Neural crest cell (in vitro differentiated cells): ENCODE data around the gene CD70. TPM values are rescaled to one million over a fixed set of nuclear protein-coding genes. Genes with fewer than 3 reads are reported as not detected.
A peak's percentile ranks its signal among the peaks of the same experiment; 100 is the strongest.
"Not testable (repeated sequence)": the region's sequence is repeated elsewhere in the genome, so short reads cannot be mapped to it uniquely, and the experiment has no call there.

Experiments
- DNase-seq: peaks from one replicate; pipeline ENCODE4 v3.0.0; 2021; ENCODE audit warnings: low read depth, mixed read lengths, low spot score
- H3K27ac Mint-ChIP-seq: one replicate; pipeline ENCODE4 v1.8.0; 2021; ENCODE audit warnings: mild to moderate bottlenecking, mixed read lengths; ENCODE audit not compliant: unreplicated experiment
- H3K27me3 Mint-ChIP-seq: 2 replicates; pipeline ENCODE4 v1.8.0; 2021; ENCODE audit warnings: low read depth, mild to moderate bottlenecking, mixed read lengths
- H3K36me3 Mint-ChIP-seq: 2 replicates; pipeline ENCODE4 v1.8.0; 2021; ENCODE audit warnings: low read depth, mild to moderate bottlenecking, mixed read lengths
- H3K4me1 Mint-ChIP-seq: 2 replicates; pipeline ENCODE4 v1.8.0; 2021; ENCODE audit warnings: mixed read lengths
- H3K4me3 Mint-ChIP-seq: one replicate; pipeline ENCODE4 v1.8.0; 2021; ENCODE audit warnings: mild to moderate bottlenecking, mixed read lengths
- H3K9me3 Mint-ChIP-seq: 2 replicates; pipeline ENCODE4 v1.8.0; 2021; ENCODE audit warnings: mixed read lengths
- total RNA-seq: library from RNA; stranded (reverse); gene quantifications from 2 replicates; pipeline ENCODE4 v1.2.1, GENCODE V29; 2021
- TF ChIP-seq, protein P1 (sequence below): fragments of 200-600 bp; sonication (generic); conservative IDR thresholded peaks from 2 replicates; pipeline ENCODE4 v1.5.0; 2021; ENCODE audit warnings: antibody characterized with exemption, mild to moderate bottlenecking

CD70 gene
- total RNA-seq, 1 donor from 2014 or later, result not detected

- Mint-ChIP-seq H3K27ac (no peak overlapping the region), H3K4me3 (no peak overlapping the region), H3K9me3 (peaks cover 5% of the 10 kb centered on the region), H3K36me3 (peaks cover 2% of the 10 kb centered on the region), H3K27me3 (peaks cover 54% of the 10 kb centered on the region), H3K4me1 (peaks cover 5% of the 10 kb centered on the region)
- TF ChIP-seq, protein P1, sequence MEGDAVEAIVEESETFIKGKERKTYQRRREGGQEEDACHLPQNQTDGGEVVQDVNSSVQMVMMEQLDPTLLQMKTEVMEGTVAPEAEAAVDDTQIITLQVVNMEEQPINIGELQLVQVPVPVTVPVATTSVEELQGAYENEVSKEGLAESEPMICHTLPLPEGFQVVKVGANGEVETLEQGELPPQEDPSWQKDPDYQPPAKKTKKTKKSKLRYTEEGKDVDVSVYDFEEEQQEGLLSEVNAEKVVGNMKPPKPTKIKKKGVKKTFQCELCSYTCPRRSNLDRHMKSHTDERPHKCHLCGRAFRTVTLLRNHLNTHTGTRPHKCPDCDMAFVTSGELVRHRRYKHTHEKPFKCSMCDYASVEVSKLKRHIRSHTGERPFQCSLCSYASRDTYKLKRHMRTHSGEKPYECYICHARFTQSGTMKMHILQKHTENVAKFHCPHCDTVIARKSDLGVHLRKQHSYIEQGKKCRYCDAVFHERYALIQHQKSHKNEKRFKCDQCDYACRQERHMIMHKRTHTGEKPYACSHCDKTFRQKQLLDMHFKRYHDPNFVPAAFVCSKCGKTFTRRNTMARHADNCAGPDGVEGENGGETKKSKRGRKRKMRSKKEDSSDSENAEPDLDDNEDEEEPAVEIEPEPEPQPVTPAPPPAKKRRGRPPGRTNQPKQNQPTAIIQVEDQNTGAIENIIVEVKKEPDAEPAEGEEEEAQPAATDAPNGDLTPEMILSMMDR, result no peak
- DNase-seq, result no peak
Observed at GRCh38 chr19:6599866-6600454, 9.0 kb upstream of the CD70 start.

DNA sequence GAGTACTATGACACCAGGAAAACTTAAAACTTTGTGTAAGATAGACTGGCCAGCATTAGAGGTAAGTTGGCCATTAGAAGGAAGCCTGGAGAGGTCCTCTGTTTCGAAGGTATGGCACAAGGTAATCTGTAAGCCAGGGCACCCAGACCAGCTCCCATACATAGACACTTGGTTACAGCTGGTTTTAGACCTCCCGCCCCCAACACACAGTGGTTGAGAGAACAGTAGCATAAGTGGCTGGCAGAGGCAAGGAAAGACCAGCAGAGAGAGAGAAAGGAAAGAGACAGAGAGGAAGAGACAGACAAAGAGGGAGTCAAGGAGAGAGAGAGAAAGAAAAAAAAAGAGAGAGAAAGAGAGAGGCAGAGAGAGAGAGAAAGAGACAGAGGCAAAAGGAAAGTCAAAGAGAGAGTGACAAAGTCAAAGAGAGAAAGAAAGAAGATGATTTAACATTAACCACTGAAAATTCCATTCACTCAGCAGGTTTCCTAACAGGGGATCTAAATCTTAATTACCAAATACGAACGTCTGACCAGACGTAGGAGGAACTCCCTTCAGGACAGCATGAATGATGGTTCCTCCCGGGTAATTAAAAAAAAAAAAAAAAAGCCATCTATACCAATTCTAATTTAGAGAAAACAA lies 7.4 kb upstream of the CD70 start:
- not testable (repeated sequence) for H3K36me3 Mint-ChIP-seq, DNase-seq, H3K4me1 Mint-ChIP-seq, H3K4me3 Mint-ChIP-seq, H3K27ac Mint-ChIP-seq, H3K9me3 Mint-ChIP-seq
- peaks cover 59% of the 10 kb centered on the region for H3K27me3 Mint-ChIP-seq

DNA sequence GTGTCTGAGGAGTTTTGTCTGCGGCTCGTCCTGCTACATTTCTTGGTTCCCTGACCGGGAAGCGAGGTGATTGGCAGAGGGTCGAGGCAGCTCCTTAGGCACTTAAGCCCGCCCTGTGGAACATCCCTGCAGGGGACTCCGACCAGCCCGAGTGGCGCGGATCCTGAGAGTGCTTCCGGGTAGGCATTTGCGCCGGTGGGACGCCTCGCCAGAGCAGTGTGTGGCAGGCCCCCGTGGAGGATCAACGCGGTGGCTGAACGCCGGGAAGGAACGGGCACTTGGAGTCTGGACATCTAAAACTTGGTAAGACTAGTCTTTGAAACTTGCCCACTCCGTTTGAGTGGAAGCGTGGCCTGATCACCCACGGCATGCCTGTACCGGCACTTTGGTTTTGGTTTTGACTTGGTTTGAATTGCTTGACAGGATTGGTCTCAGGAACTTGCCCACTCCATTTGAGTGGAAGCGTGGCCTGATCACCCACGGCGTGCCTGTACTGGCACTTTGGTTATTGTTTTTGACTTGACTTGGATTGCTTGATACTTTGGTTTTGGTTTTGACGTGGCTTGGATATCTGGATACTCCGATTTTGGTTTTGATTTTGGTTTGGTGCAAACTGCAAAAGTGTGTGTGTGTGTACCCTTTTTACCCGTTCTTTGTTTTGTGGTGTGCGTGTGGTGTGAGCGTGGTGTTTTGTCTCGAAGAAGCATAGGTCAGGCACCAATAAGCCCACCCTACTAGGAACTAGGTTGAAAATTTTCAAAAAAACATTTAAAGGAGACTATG lies 6.7 kb upstream of the CD70 start:
- H3K4me3 Mint-ChIP-seq, DNase-seq, H3K36me3 Mint-ChIP-seq, H3K9me3 Mint-ChIP-seq, H3K4me1 Mint-ChIP-seq, H3K27ac Mint-ChIP-seq: not testable (repeated sequence)
- peaks cover 65% of the 10 kb centered on the region for H3K27me3 Mint-ChIP-seq

DNA sequence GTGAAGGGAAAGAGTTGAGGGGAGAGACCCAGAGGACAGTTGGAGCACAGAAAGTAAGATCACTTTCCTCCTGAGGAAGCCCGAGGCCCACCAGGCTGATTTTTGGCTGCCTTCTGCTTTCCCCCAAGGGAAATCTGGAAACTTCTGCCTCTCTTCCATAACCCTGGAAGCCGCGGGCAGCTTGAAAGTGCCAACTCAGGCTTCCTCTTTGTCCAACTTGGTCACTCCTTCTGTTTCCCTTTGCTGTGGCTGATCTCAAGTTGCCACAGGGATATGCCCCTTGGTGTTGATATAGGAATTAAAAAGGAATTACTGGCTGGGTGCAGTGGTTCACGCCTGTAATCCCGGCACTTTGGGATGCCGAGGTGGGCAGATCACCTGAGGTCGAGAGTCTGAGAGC lies 5.7 kb upstream of the CD70 start:
- H3K4me1 Mint-ChIP-seq, result no peaks in the 10 kb centered on the region
- DNase-seq, result no peak
- peaks cover 73% of the 10 kb centered on the region for H3K27me3 Mint-ChIP-seq
- H3K36me3 Mint-ChIP-seq, result peaks cover 2% of the 10 kb centered on the region
- H3K4me3 Mint-ChIP-seq, result no peak overlapping the region
- peaks cover 3% of the 10 kb centered on the region for H3K9me3 Mint-ChIP-seq
- H3K27ac Mint-ChIP-seq, result no peak overlapping the region
- TF ChIP-seq, protein P1, result no peak

GRCh38 chr19:6593651-6594416 lies 2.9 kb upstream of the CD70 start:
- H3K4me1 Mint-ChIP-seq, result peaks cover 11% of the 10 kb centered on the region
- H3K4me3 Mint-ChIP-seq, result no peak overlapping the region
- TF ChIP-seq, protein P1, result no peak
- H3K27ac Mint-ChIP-seq, result no peak overlapping the region
- peaks cover 2% of the 10 kb centered on the region for H3K36me3 Mint-ChIP-seq
- DNase-seq, result no peak
- peaks cover 82% of the 10 kb centered on the region for H3K27me3 Mint-ChIP-seq
- peaks cover 3% of the 10 kb centered on the region for H3K9me3 Mint-ChIP-seq

GRCh38 chr19:6590258-6590826 lies 608 bp downstream of the CD70 start:
- no peak for DNase-seq
- no peaks in the 10 kb centered on the region for H3K9me3 Mint-ChIP-seq
- peaks cover 29% of the 10 kb centered on the region for H3K4me1 Mint-ChIP-seq
- TF ChIP-seq, protein P1, result no peak
- peaks cover 88% of the 10 kb centered on the region for H3K27me3 Mint-ChIP-seq
- no peaks in the 10 kb centered on the region for H3K36me3 Mint-ChIP-seq
- H3K27ac Mint-ChIP-seq, result no peak overlapping the region
- peak overlapping the region; percentile 25 for H3K4me3 Mint-ChIP-seq
